ENCODE measurements around the gene GSAP.
"Not testable (repeated sequence)": the region's sequence is repeated elsewhere in the genome, so short reads cannot be mapped to it uniquely, and the experiment has no call there.

GSAP gene

GRCh38 chr7:77415823-77416620 lies at the start of gene GSAP:
TSS of gene GSAP (minus strand) at chr7:77416349. CDS start at chr7:77416321, 28 bp downstream.
- Histone ChIP-seq H3K27me3 (ENCODE audit: insufficient read depth, low read length) (no peaks in the 10 kb centered on the region), H3K36me3 (ENCODE audit: insufficient read depth, low read length) (no peaks in the 10 kb centered on the region), H3K4me3 (ENCODE audit: low read depth, low read length) (peak within 1 kb of the TSS; percentile 85), H3K4me1 (ENCODE audit: control insufficient read depth, insufficient read depth, low read length, unreplicated experiment) (peaks cover 33% of the 10 kb centered on the region), H2AFZ (ENCODE audit: low read length, unreplicated experiment) (peak within 1 kb of the TSS; percentile 75), H3K79me2 (ENCODE audit: control insufficient read depth, insufficient read depth, low read length, unreplicated experiment) (peaks cover 13% of the 10 kb centered on the region), H3K27ac (ENCODE audit: low read depth, low read length) (no peak within 1 kb of the TSS)

GRCh38 chr7:77465256-77465655 lies 49.1 kb upstream of the GSAP start:
- Histone ChIP-seq H3K4me3 (ENCODE audit: low read depth, low read length) (no peak overlapping the region), H3K27ac (ENCODE audit: low read depth, low read length) (no peak overlapping the region), H3K27me3 (ENCODE audit: insufficient read depth, low read length) (no peaks in the 10 kb centered on the region), H3K79me2 (ENCODE audit: control insufficient read depth, insufficient read depth, low read length, unreplicated experiment) (no peaks in the 10 kb centered on the region), H2AFZ (ENCODE audit: low read length, unreplicated experiment) (no peak overlapping the region), H3K4me1 (ENCODE audit: control insufficient read depth, insufficient read depth, low read length, unreplicated experiment) (peaks cover 6% of the 10 kb centered on the region), H3K36me3 (ENCODE audit: insufficient read depth, low read length) (no peaks in the 10 kb centered on the region)

- no peaks in the 10 kb centered on the region for H3K79me2 ChIP-seq (ENCODE audit: control insufficient read depth, insufficient read depth, low read length, unreplicated experiment)
- H3K4me3 ChIP-seq (ENCODE audit: low read depth, low read length): no peak overlapping the region
- no peak overlapping the region for H3K27ac ChIP-seq (ENCODE audit: low read depth, low read length)
- peaks cover 6% of the 10 kb centered on the region for H3K4me1 ChIP-seq (ENCODE audit: control insufficient read depth, insufficient read depth, low read length, unreplicated experiment)
- H3K27me3 ChIP-seq (ENCODE audit: insufficient read depth, low read length): no peaks in the 10 kb centered on the region
- no peaks in the 10 kb centered on the region for H3K36me3 ChIP-seq (ENCODE audit: insufficient read depth, low read length)
- H2AFZ ChIP-seq (ENCODE audit: low read length, unreplicated experiment): no peak overlapping the region
Observed at GRCh38 chr7:77464589-77464988, 48.4 kb upstream of the GSAP start.

GRCh38 chr7:77463632-77464031 lies 47.5 kb upstream of the GSAP start:
- H2AFZ ChIP-seq (ENCODE audit: low read length, unreplicated experiment); H3K4me1 ChIP-seq (ENCODE audit: control insufficient read depth, insufficient read depth, low read length, unreplicated experiment); H3K36me3 ChIP-seq (ENCODE audit: insufficient read depth, low read length); H3K79me2 ChIP-seq (ENCODE audit: control insufficient read depth, insufficient read depth, low read length, unreplicated experiment); H3K4me3 ChIP-seq (ENCODE audit: low read depth, low read length); H3K27me3 ChIP-seq (ENCODE audit: insufficient read depth, low read length): not testable (repeated sequence)
- peak overlapping the region; percentile 41; the same call in 1 of the 2 replicates for H3K27ac ChIP-seq (ENCODE audit: low read depth, low read length)

- Histone ChIP-seq H3K36me3 (ENCODE audit: insufficient read depth, low read length) (no peaks in the 10 kb centered on the region), H2AFZ (ENCODE audit: low read length, unreplicated experiment) (no peak overlapping the region), H3K27ac (ENCODE audit: low read depth, low read length) (no peak overlapping the region), H3K4me1 (ENCODE audit: control insufficient read depth, insufficient read depth, low read length, unreplicated experiment) (peaks cover 9% of the 10 kb centered on the region), H3K27me3 (ENCODE audit: insufficient read depth, low read length) (no peaks in the 10 kb centered on the region), H3K4me3 (ENCODE audit: low read depth, low read length) (no peak overlapping the region), H3K79me2 (ENCODE audit: control insufficient read depth, insufficient read depth, low read length, unreplicated experiment) (no peaks in the 10 kb centered on the region)
Observed at GRCh38 chr7:77461842-77462241, 45.7 kb upstream of the GSAP start.

GRCh38 chr7:77461246-77461645 lies 45.1 kb upstream of the GSAP start:
- peaks cover 15% of the 10 kb centered on the region for H3K4me1 ChIP-seq (ENCODE audit: control insufficient read depth, insufficient read depth, low read length, unreplicated experiment)
- H3K27me3 ChIP-seq (ENCODE audit: insufficient read depth, low read length): no peaks in the 10 kb centered on the region
- H3K79me2 ChIP-seq (ENCODE audit: control insufficient read depth, insufficient read depth, low read length, unreplicated experiment): no peaks in the 10 kb centered on the region
- no peak overlapping the region for H3K4me3 ChIP-seq (ENCODE audit: low read depth, low read length)
- H3K36me3 ChIP-seq (ENCODE audit: insufficient read depth, low read length): no peaks in the 10 kb centered on the region
- H3K27ac ChIP-seq (ENCODE audit: low read depth, low read length): no peak overlapping the region
- H2AFZ ChIP-seq (ENCODE audit: low read length, unreplicated experiment): no peak overlapping the region

- Histone ChIP-seq H3K79me2 (ENCODE audit: control insufficient read depth, insufficient read depth, low read length, unreplicated experiment) (no peaks in the 10 kb centered on the region), H3K27me3 (ENCODE audit: insufficient read depth, low read length) (no peaks in the 10 kb centered on the region), H2AFZ (ENCODE audit: low read length, unreplicated experiment) (no peak overlapping the region), H3K36me3 (ENCODE audit: insufficient read depth, low read length) (no peaks in the 10 kb centered on the region), H3K4me1 (ENCODE audit: control insufficient read depth, insufficient read depth, low read length, unreplicated experiment) (peaks cover 22% of the 10 kb centered on the region), H3K27ac (ENCODE audit: low read depth, low read length) (no peak overlapping the region), H3K4me3 (ENCODE audit: low read depth, low read length) (no peak overlapping the region)
Observed at GRCh38 chr7:77460057-77460486, 43.9 kb upstream of the GSAP start.

- no peaks in the 10 kb centered on the region for H3K27me3 ChIP-seq (ENCODE audit: insufficient read depth, low read length)
- no peak overlapping the region for H2AFZ ChIP-seq (ENCODE audit: low read length, unreplicated experiment)
- no peaks in the 10 kb centered on the region for H3K36me3 ChIP-seq (ENCODE audit: insufficient read depth, low read length)
- H3K4me1 ChIP-seq (ENCODE audit: control insufficient read depth, insufficient read depth, low read length, unreplicated experiment): peaks cover 30% of the 10 kb centered on the region
- no peaks in the 10 kb centered on the region for H3K79me2 ChIP-seq (ENCODE audit: control insufficient read depth, insufficient read depth, low read length, unreplicated experiment)
- no peak overlapping the region for H3K27ac ChIP-seq (ENCODE audit: low read depth, low read length)
- H3K4me3 ChIP-seq (ENCODE audit: low read depth, low read length): no peak overlapping the region
Observed at GRCh38 chr7:77459311-77459726, 43.2 kb upstream of the GSAP start.

GRCh38 chr7:77458786-77459185 lies 42.6 kb upstream of the GSAP start:
- H3K4me1 ChIP-seq (ENCODE audit: control insufficient read depth, insufficient read depth, low read length, unreplicated experiment): peaks cover 31% of the 10 kb centered on the region
- no peak overlapping the region for H3K27ac ChIP-seq (ENCODE audit: low read depth, low read length)
- no peak overlapping the region for H2AFZ ChIP-seq (ENCODE audit: low read length, unreplicated experiment)
- H3K79me2 ChIP-seq (ENCODE audit: control insufficient read depth, insufficient read depth, low read length, unreplicated experiment): no peaks in the 10 kb centered on the region
- H3K27me3 ChIP-seq (ENCODE audit: insufficient read depth, low read length): no peaks in the 10 kb centered on the region
- H3K4me3 ChIP-seq (ENCODE audit: low read depth, low read length): no peak overlapping the region
- no peaks in the 10 kb centered on the region for H3K36me3 ChIP-seq (ENCODE audit: insufficient read depth, low read length)

GRCh38 chr7:77457779-77458178 lies 41.6 kb upstream of the GSAP start:
- no peak overlapping the region for H3K27ac ChIP-seq (ENCODE audit: low read depth, low read length)
- H2AFZ ChIP-seq (ENCODE audit: low read length, unreplicated experiment): no peak overlapping the region
- H3K27me3 ChIP-seq (ENCODE audit: insufficient read depth, low read length): no peaks in the 10 kb centered on the region
- no peaks in the 10 kb centered on the region for H3K36me3 ChIP-seq (ENCODE audit: insufficient read depth, low read length)
- peaks cover 40% of the 10 kb centered on the region for H3K4me1 ChIP-seq (ENCODE audit: control insufficient read depth, insufficient read depth, low read length, unreplicated experiment)
- no peak overlapping the region for H3K4me3 ChIP-seq (ENCODE audit: low read depth, low read length)
- H3K79me2 ChIP-seq (ENCODE audit: control insufficient read depth, insufficient read depth, low read length, unreplicated experiment): no peaks in the 10 kb centered on the region

- Histone ChIP-seq H3K27ac (ENCODE audit: low read depth, low read length) (peak overlapping the region; percentile 26), H2AFZ (ENCODE audit: low read length, unreplicated experiment) (peak overlapping the region; percentile 51), H3K79me2 (ENCODE audit: control insufficient read depth, insufficient read depth, low read length, unreplicated experiment) (no peaks in the 10 kb centered on the region), H3K4me3 (ENCODE audit: low read depth, low read length) (peak overlapping the region; percentile 4; the same call in 1 of the 2 replicates), H3K27me3 (ENCODE audit: insufficient read depth, low read length) (no peaks in the 10 kb centered on the region), H3K4me1 (ENCODE audit: control insufficient read depth, insufficient read depth, low read length, unreplicated experiment) (peaks cover 43% of the 10 kb centered on the region), H3K36me3 (ENCODE audit: insufficient read depth, low read length) (no peaks in the 10 kb centered on the region)
Observed at GRCh38 chr7:77456696-77457095, 40.5 kb upstream of the GSAP start.
